Naive thymus-derived CD4-positive, alpha-beta T cell (primary cell): ENCODE measurements around the gene FAM89B. TPM values are rescaled to one million over a fixed set of nuclear protein-coding genes. Genes with fewer than 3 reads are reported as not detected.

ENCODE experiments used
- ATAC-seq: fragments of 150-1000 bp; cut with Tn5 transposase; 2 replicates; pipeline ENCODE4 v1.10.0; 2021; ENCODE audit warnings: mild to moderate bottlenecking, moderate library complexity
- CTCF ChIA-PET: fragments of 350-600 bp; sonication (Branson Sonifier 250); formaldehyde crosslinking; loops from one replicate; lab custom pipeline; 2021; ENCODE audit warnings: antibody characterized with exemption; lab: Charles Lee
- POLR2A ChIA-PET: fragments of 350-600 bp; sonication (Branson Sonifier 250); formaldehyde crosslinking; loops from one replicate; lab custom pipeline; 2021; ENCODE audit warnings: antibody characterized with exemption, inconsistent platforms; lab: Charles Lee
- DNase-seq, 9 donors: peaks; one replicate each; pipeline versions ENCODE4 v3.0.0 to v3.0.0-alpha.2; 2020 to 2022; ENCODE audit warnings: mixed read lengths in 1 of 9
- H3K27ac ChIP-seq: one replicate; pipeline ENCODE4 v1.7.0; 2013; ENCODE audit warnings: mild to moderate bottlenecking, low read depth, low read length, moderate library complexity
- H3K27me3 ChIP-seq, 2 donors: one replicate each; pipeline ENCODE4 v1.7.0; 2013; ENCODE audit warnings: low read length in 2 of 2, mild to moderate bottlenecking in 2 of 2, moderate library complexity in 2 of 2; ENCODE audit not compliant: control insufficient read depth in 2 of 2, insufficient read depth in 2 of 2
- H3K36me3 ChIP-seq, 3 experiments: 1 replicate in 2 of 3; 2 replicates in 1 of 3; pipeline ENCODE4 v1.7.0; 2013; ENCODE audit warnings: low read length in 3 of 3, mild to moderate bottlenecking in 3 of 3, moderate library complexity in 1 of 3; ENCODE audit not compliant: insufficient read depth in 3 of 3, control insufficient read depth in 2 of 3
- H3K4me1 ChIP-seq, 2 donors: one replicate each; pipeline ENCODE4 v1.7.0; 2013; ENCODE audit warnings: low read length in 2 of 2, mild to moderate bottlenecking in 2 of 2, moderate library complexity in 1 of 2; ENCODE audit not compliant: control insufficient read depth in 2 of 2, insufficient read depth in 2 of 2
- H3K4me3 ChIP-seq: 2 replicates; pipeline ENCODE4 v1.7.0; 2013; ENCODE audit warnings: mild to moderate bottlenecking, low read length
- H3K9me3 ChIP-seq, 3 experiments: 1 replicate in 2 of 3; 2 replicates in 1 of 3; pipeline ENCODE4 v1.7.0; 2013; ENCODE audit warnings: low read length in 3 of 3; ENCODE audit not compliant: control insufficient read depth in 2 of 3
- H3K27ac Mint-ChIP-seq, 9 donors: one replicate each; pipeline ENCODE4 v1.8.0; 2020 to 2022; ENCODE audit warnings: mixed read lengths in 9 of 9, mild to moderate bottlenecking in 8 of 9, moderate library complexity in 5 of 9, inconsistent platforms in 2 of 9
- H3K27me3 Mint-ChIP-seq, 5 donors: one replicate each; pipeline ENCODE4 v1.8.0; 2021 to 2022; ENCODE audit warnings: mixed read lengths in 5 of 5, mild to moderate bottlenecking in 1 of 5
- H3K36me3 Mint-ChIP-seq, 5 donors: one replicate each; pipeline ENCODE4 v1.8.0; 2020 to 2022; ENCODE audit warnings: mixed read lengths in 5 of 5, mild to moderate bottlenecking in 3 of 5, inconsistent platforms in 1 of 5
- H3K4me1 Mint-ChIP-seq, 7 donors: one replicate each; pipeline ENCODE4 v1.8.0; 2020 to 2022; ENCODE audit warnings: mixed read lengths in 7 of 7, mild to moderate bottlenecking in 3 of 7, inconsistent platforms in 1 of 7
- H3K4me3 Mint-ChIP-seq, 10 donors: one replicate each; pipeline ENCODE4 v1.8.0; 2020 to 2022; ENCODE audit warnings: mild to moderate bottlenecking in 10 of 10, mixed read lengths in 10 of 10, moderate library complexity in 6 of 10, inconsistent platforms in 2 of 10
- H3K9me3 Mint-ChIP-seq, 11 donors: one replicate each; pipeline ENCODE4 v1.8.0; 2020 to 2022; ENCODE audit warnings: mixed read lengths in 11 of 11, mild to moderate bottlenecking in 4 of 11, inconsistent platforms in 1 of 11, moderate library complexity in 1 of 11
- intact Hi-C, 2 donors: fragments of 100-400 bp; cut with micrococcal nuclease; formaldehyde crosslinking; loops; one replicate each; pipeline ENCODE4 v1.15.1; 2023
- polyA plus RNA-seq, 2 donors: library from polyadenylated mRNA; unstranded; fragments of 300-500 nt; fragmentation: Illumina TruSeq; gene quantifications; one replicate each; pipeline ENCODE4 v1.2.3, GENCODE V29; 2021
- total RNA-seq, 6 experiments: library from RNA in 5 of 6; stranded (reverse) in 5 of 6; gene quantifications; 1 replicate in 5 of 6; 2 replicates in 1 of 6; pipeline ENCODE4 v1.2.3 and lab custom pipeline; 2021 to 2026

The FAM89B gene
- total and polyA plus RNA-seq, 7 experiments from 2014 or later, result 33.0 to 115 (median 57.9) TPM

GRCh38 chr11:65558002-65558929, 14.1 kb upstream of the FAM89B start, which contains the start of gene LTBP3:
LTBP3 (minus strand) TSS chr11:65558359; CDS start chr11:65557959, 400 bp downstream.
- ChIA-PET CTCF (interaction anchor here (0.7 kb wide), 1 partner anchor 1876 kb away, joined by 3 read pairs; no protein-coding TSS in a partner anchor), POLR2A (interaction anchor here (0.6 to 10.2 kb wide), 9 partner anchors 9 to 793 kb away, joined by 3 to 186 read pairs (median 5); partner anchors contain the start of genes EHBP1L1, FAM89B and ZNRD2)
- H3K36me3 ChIP-seq, result no peaks in the 10 kb centered on the region
- intact Hi-C loops, result loop anchor here in 1 of 2 donors (1.0 kb wide), 1 partner anchor 12 kb away; the partner anchor contains the start of gene ZNRD2
- peaks cover 20 to 58% of the 10 kb centered on the region in 2 donors for H3K4me1 ChIP-seq
- Mint-ChIP-seq H3K4me1 (peaks cover 46 to 73% (median 59%) of the 10 kb centered on the region in 7 donors), H3K27me3 (no peaks in the 10 kb centered on the region), H3K27ac (peak within 1 kb of the TSS; percentile 84 to 97 (median 92)), H3K9me3 (no peaks in the 10 kb centered on the region), H3K36me3 (no peaks in the 10 kb centered on the region), H3K4me3 (peak within 1 kb of the TSS; percentile 89 to 98 (median 94))
- H3K27me3 ChIP-seq, result no peaks in the 10 kb centered on the region
- peak in 2 of 9 donors; percentile 57 to 58 for DNase-seq
- ATAC-seq, result peak; percentile 43
- H3K4me3 ChIP-seq, result peak within 1 kb of the TSS; percentile 53
- H3K27ac ChIP-seq, result peak within 1 kb of the TSS; percentile 89
- no peaks in the 10 kb centered on the region for H3K9me3 ChIP-seq

GRCh38 chr11:65558930-65559509, 13.3 kb upstream of the FAM89B start:
- Mint-ChIP-seq H3K4me1 (peaks cover 46 to 75% (median 61%) of the 10 kb centered on the region in 7 donors), H3K36me3 (no peaks in the 10 kb centered on the region), H3K27me3 (no peaks in the 10 kb centered on the region), H3K9me3 (no peaks in the 10 kb centered on the region), H3K27ac (peak overlapping the region; percentile 68 to 95 (median 87)), H3K4me3 (peak overlapping the region; percentile 60 to 98 (median 79))
- ATAC-seq, result no peak
- Histone ChIP-seq H3K4me3 (peak overlapping the region; percentile 53), H3K27ac (peak overlapping the region; percentile 89), H3K4me1 (peaks cover 22 to 57% of the 10 kb centered on the region in 2 donors), H3K36me3 (no peaks in the 10 kb centered on the region), H3K9me3 (no peaks in the 10 kb centered on the region), H3K27me3 (no peaks in the 10 kb centered on the region)
- intact Hi-C loops, result loop anchor here in 1 of 2 donors (1.0 kb wide), 1 partner anchor 11 kb away; the partner anchor contains the start of gene ZNRD2
- no peak for DNase-seq
- ChIA-PET CTCF (interaction anchor here (0.6 to 0.7 kb wide), 2 partner anchors 285 to 1876 kb away, joined by 3 to 4 read pairs; no protein-coding TSS in a partner anchor), POLR2A (interaction anchor here (0.6 to 10.2 kb wide), 9 partner anchors 12 to 794 kb away, joined by 3 to 186 read pairs (median 4); partner anchors contain the start of genes EHBP1L1, FAM89B and ZNRD2)

DNA sequence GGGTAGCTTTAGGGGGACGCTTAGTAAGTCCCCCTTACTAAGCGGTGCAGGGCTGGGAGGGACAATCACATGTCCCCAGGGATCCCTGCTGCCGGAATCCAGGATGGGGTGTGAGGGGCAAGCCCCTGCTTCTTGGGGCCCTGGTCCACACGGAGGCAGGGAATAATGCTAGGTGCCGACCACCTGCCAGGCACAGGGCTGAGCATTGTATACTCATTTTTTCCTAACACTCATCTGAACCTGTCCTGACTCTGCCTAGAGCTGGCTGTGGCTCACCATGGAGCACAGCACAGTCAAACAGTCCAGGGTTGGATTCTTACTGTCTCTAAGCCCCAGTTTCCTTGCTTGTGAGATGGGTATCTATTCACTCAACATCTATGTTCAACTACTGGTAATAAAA, 12.8 kb upstream of the FAM89B start:
- no peaks in the 10 kb centered on the region for H3K9me3 Mint-ChIP-seq
- no peak for ATAC-seq
- H3K4me1 Mint-ChIP-seq, result peaks cover 42 to 70% (median 57%) of the 10 kb centered on the region in 7 donors

GRCh38 chr11:65559951-65560537, 12.3 kb upstream of the FAM89B start:
- Mint-ChIP-seq H3K9me3 (no peaks in the 10 kb centered on the region), H3K27ac (peak overlapping the region; percentile 18 to 95 (median 81)), H3K4me3 (peak overlapping the region in 9 of 10 donors; percentile 17 to 98 (median 38)), H3K27me3 (no peaks in the 10 kb centered on the region), H3K4me1 (peaks cover 42 to 70% (median 56%) of the 10 kb centered on the region in 7 donors), H3K36me3 (no peaks in the 10 kb centered on the region)
- H3K36me3 ChIP-seq, result no peaks in the 10 kb centered on the region
- ChIA-PET CTCF (interaction anchor here (0.6 to 2.0 kb wide), 7 partner anchors 10 to 667 kb away, joined by 3 to 8 read pairs (median 4); partner anchors contain the start of gene ZNRD2), POLR2A (interaction anchor here (0.6 to 10.2 kb wide), 13 partner anchors 11 to 438 kb away, joined by 3 to 186 read pairs (median 4); partner anchors contain the start of genes EHBP1L1, FAM89B, FAU and MALAT1)
- intact Hi-C loops, result no loop called here
- ATAC-seq (no peak), DNase-seq (no peak)
- H3K27me3 ChIP-seq, result no peaks in the 10 kb centered on the region
- H3K27ac ChIP-seq, result peak overlapping the region; percentile 89
- H3K4me1 ChIP-seq, result peaks cover 20 to 47% of the 10 kb centered on the region in 2 donors
- H3K4me3 ChIP-seq, result no peak overlapping the region
- H3K9me3 ChIP-seq, result no peaks in the 10 kb centered on the region

More for the DNA sequence above, 12.8 kb upstream of the FAM89B start:
- Mint-ChIP-seq H3K36me3 (no peaks in the 10 kb centered on the region), H3K27me3 (no peaks in the 10 kb centered on the region), H3K4me3 (peak overlapping the region; percentile 1 to 98 (median 79)), H3K27ac (peak overlapping the region in 8 of 9 donors; percentile 68 to 95 (median 88))
- DNase-seq, result no peak
- H3K36me3 ChIP-seq, result no peaks in the 10 kb centered on the region
- CTCF ChIA-PET, result interaction anchor here (0.6 to 2.0 kb wide), 6 partner anchors 11 to 668 kb away, joined by 3 to 8 read pairs (median 4); partner anchors contain the start of gene ZNRD2
- H3K27me3 ChIP-seq, result no peaks in the 10 kb centered on the region
- H3K9me3 ChIP-seq, result no peaks in the 10 kb centered on the region
- intact Hi-C loops, result no loop called here
- POLR2A ChIA-PET, result interaction anchor here (0.6 to 10.2 kb wide), 9 partner anchors 12 to 794 kb away, joined by 3 to 186 read pairs (median 4); partner anchors contain the start of genes EHBP1L1, FAM89B and ZNRD2
- peaks cover 20 to 52% of the 10 kb centered on the region in 2 donors for H3K4me1 ChIP-seq
- no peak overlapping the region for H3K4me3 ChIP-seq
- peak overlapping the region; percentile 89 for H3K27ac ChIP-seq

DNA sequence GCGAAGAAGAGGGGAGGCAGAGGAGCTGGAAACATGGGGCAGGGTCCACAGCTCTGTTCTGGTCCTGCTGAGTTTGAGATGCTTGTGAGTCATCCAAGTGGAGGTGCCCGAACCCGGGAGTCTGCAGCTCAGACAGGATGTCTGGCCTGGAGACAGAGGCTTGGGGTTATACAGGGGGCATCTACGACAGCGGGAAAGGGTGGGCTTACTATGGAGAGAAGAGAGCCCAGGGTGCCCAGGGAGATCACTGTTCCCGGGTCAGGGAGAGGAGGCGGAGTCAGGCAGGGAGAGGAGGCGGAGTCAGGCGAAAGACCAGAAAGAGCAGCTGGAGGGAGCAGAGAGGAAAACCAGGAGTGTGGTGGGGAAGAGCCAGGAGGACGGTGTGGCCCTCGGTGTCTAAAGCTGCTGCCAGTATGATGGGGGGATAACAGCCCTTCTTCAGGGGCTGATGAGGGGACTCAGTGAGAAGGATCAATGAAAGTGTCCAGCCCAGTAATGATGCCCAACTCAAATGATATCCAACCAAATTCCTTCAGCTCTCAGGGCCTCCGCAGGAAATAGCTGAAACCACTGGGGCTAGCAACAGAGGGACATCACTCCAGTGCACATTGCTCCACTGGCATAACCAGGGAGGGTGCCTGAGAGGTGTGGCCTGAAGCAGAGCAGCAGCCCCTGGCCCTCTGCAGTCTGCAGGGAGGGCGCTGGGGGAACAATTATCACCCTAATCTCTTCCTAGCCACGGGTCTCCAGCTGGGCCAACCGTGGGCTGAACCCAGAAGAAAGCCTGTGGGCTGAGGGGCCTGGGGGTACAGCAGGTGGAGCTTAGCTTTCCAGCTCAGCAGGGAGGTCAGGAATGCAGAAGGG, 11.6 kb upstream of the FAM89B start:
- DNase-seq, result no peak
- Histone ChIP-seq H3K27ac (no peak overlapping the region), H3K4me3 (no peak overlapping the region), H3K27me3 (no peaks in the 10 kb centered on the region), H3K4me1 (peaks cover 27 to 46% of the 10 kb centered on the region in 2 donors), H3K36me3 (no peaks in the 10 kb centered on the region), H3K9me3 (no peaks in the 10 kb centered on the region)
- intact Hi-C loops, result no loop called here
- no peak for ATAC-seq
- peak overlapping the region in 6 of 10 donors; percentile 17 to 98 (median 51) for H3K4me3 Mint-ChIP-seq
- peaks cover 42 to 70% (median 56%) of the 10 kb centered on the region in 7 donors for H3K4me1 Mint-ChIP-seq
- CTCF ChIA-PET, result interaction anchor here (0.7 to 2.0 kb wide), 5 partner anchors 8 to 27 kb away, joined by 3 to 8 read pairs (median 4); partner anchors contain the start of gene ZNRD2
- POLR2A ChIA-PET, result interaction anchor here (0.6 to 10.2 kb wide), 13 partner anchors 10 to 439 kb away, joined by 3 to 186 read pairs (median 4); partner anchors contain the start of genes EHBP1L1, FAM89B, FAU and MALAT1
- peak overlapping the region; percentile 18 to 95 (median 81) for H3K27ac Mint-ChIP-seq
- no peaks in the 10 kb centered on the region for H3K9me3 Mint-ChIP-seq
- no peaks in the 10 kb centered on the region for H3K36me3 Mint-ChIP-seq
- no peaks in the 10 kb centered on the region for H3K27me3 Mint-ChIP-seq
